Measurements from ENCODE around the gene MIPOL1. TPM values are rescaled to one million over a fixed set of nuclear protein-coding genes. Genes with fewer than 3 reads are reported as not detected.
A peak's percentile ranks its signal among the peaks of the same experiment; 100 is the strongest.

Gene MIPOL1
- total and polyA plus RNA-seq, 2 of the 13 experiments (the other 11 are each of a cell fraction or from before 2014, with no cell fraction given): 8.6 to 34.2 TPM

GRCh38 chr14:37571391-37571790 is 373.7 kb downstream of the MIPOL1 start (continued):
- no peak for TF ChIP-seq RERE (CRISPR knock-in tag; IDR thresholded peaks at IDR 0.05; ENCODE audit: low read depth)

GRCh38 chr14:37573356-37573755 is 375.6 kb downstream of the MIPOL1 start:
- TF ChIP-seq FOXC1 (CRISPR knock-in tag; IDR thresholded peaks at IDR 0.05; ENCODE audit: borderline replicate concordance) (no peak), ZNF577 (CRISPR knock-in tag; IDR thresholded peaks at IDR 0.05; ENCODE audit: borderline replicate concordance, low read depth) (no peak)
- POLR2A ChIA-PET: interaction anchor here (1.2 kb wide), 1 partner anchor 26 kb away, joined by 3 read pairs; no protein-coding TSS in a partner anchor

More at GRCh38 chr14:37573356-37573755, 375.6 kb downstream of the MIPOL1 start:
- H4K20me1 ChIP-seq (ENCODE audit: insufficient read depth, low read length): no peaks in the 10 kb centered on the region
- peaks cover 8% of the 10 kb centered on the region for H3K4me1 ChIP-seq (ENCODE audit: insufficient read depth, low read length)
- H3K36me3 ChIP-seq (replicated peaks in 1 of 2; ENCODE audit: control insufficient read depth in 1 of 2, insufficient read depth in 2 of 2, low read length in 2 of 2): no peaks in the 10 kb centered on the region
- WGBS (ENCODE audit: low lambda C conversion rate): 95% methylated on average over 2 of the region's 2 CpGs
- CTCF ChIA-PET (ENCODE audit: low intra/inter-chr PET ratio, low total read pairs): no interaction called here
- no peak overlapping the region for H2AFZ ChIP-seq (ENCODE audit: low read length)
- no peak overlapping the region for H3K27ac ChIP-seq (ENCODE audit: extremely low read length, insufficient read depth, low read length)
- ATAC-seq (no peak), DNase-seq (ENCODE audit: low spot score) (no peak), FAIRE-seq (no peak)
- no peak overlapping the region for H3K9ac ChIP-seq (ENCODE audit: insufficient read depth, low read depth, low read length)
- H3K79me2 ChIP-seq (ENCODE audit: insufficient read depth, low read length): no peaks in the 10 kb centered on the region
- no peaks in the 10 kb centered on the region for H3K27me3 ChIP-seq (ENCODE audit: control insufficient read depth in 1 of 2, insufficient read depth in 2 of 2, low read length in 2 of 2)
- intact Hi-C loops (cut with micrococcal nuclease; ENCODE audit: unreplicated experiment) (no loop called here), in situ Hi-C loops (cut with HindIII; ENCODE audit: extremely low pct_ligation_motif_present, low pct_unique_long_range_greater_than_20kb) (no loop called here)
- no peaks in the 10 kb centered on the region for H3K9me3 ChIP-seq (ENCODE audit: low read length)
- BruUV-seq (replicated peaks): TSS peak; percentile 20
- no peak overlapping the region for H3K4me2 ChIP-seq (ENCODE audit: low read depth, low read length)
- H3K4me3 ChIP-seq (replicated peaks in 1 of 3; ENCODE audit: insufficient read depth in 1 of 3, low read depth in 2 of 3, low read length in 3 of 3): no peak overlapping the region
